DND-41 (cell line): ENCODE measurements around the gene CYFIP2.

Source experiments
- EZH2 ChIP-seq: IDR thresholded peaks from 3 replicates; pipeline ENCODE4 v1.6.1; 2012; ENCODE audit warnings: borderline replicate concordance, low read depth, mild to moderate bottlenecking, moderate library complexity, low read length, inconsistent platforms; ENCODE audit not compliant: severe bottlenecking
- TF ChIP-seq, protein P1 (sequence below): IDR thresholded peaks from 2 replicates; pipeline ENCODE4 v1.5.1; 2012; ENCODE audit warnings: borderline replicate concordance, low read length, moderate library complexity, mild to moderate bottlenecking; ENCODE audit not compliant: poor library complexity, severe bottlenecking; ENCODE audit errors: extremely low read depth

DNA sequence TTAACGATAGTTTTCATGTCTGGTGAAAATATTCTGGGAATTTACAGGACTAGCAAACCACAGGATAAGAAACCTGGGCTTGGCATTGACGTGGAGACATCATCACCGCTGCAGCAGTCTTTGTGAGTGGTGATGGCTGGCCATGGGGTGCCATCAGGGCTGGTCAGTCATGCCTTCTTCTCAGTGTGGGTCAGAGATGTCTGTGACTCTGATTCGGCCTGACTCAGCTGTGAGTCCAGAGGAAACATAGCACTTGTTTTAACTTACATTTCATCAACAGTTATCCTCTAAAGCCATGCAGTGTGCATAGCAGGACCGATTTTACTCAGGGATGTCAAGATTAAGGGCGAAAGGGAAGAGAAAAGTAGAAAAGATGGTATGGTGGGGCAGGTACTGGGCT is 33.2 kb upstream of the CYFIP2 start:
- TF ChIP-seq, protein P1, sequence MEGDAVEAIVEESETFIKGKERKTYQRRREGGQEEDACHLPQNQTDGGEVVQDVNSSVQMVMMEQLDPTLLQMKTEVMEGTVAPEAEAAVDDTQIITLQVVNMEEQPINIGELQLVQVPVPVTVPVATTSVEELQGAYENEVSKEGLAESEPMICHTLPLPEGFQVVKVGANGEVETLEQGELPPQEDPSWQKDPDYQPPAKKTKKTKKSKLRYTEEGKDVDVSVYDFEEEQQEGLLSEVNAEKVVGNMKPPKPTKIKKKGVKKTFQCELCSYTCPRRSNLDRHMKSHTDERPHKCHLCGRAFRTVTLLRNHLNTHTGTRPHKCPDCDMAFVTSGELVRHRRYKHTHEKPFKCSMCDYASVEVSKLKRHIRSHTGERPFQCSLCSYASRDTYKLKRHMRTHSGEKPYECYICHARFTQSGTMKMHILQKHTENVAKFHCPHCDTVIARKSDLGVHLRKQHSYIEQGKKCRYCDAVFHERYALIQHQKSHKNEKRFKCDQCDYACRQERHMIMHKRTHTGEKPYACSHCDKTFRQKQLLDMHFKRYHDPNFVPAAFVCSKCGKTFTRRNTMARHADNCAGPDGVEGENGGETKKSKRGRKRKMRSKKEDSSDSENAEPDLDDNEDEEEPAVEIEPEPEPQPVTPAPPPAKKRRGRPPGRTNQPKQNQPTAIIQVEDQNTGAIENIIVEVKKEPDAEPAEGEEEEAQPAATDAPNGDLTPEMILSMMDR = no peak
- TF ChIP-seq EZH2 = no peak
